Inferior parietal cortex (tissue), 1 donor: Measurements from ENCODE around the gene PXN.
"Not testable (repeated sequence)": the region's sequence is repeated elsewhere in the genome, so short reads cannot be mapped to it uniquely, and the experiment has no call there.

Experiments
- DNase-seq: peaks from one replicate; pipeline ENCODE4 v3.0.0-alpha.2; 2016; ENCODE audit errors: extremely low spot score

The PXN gene

DNA sequence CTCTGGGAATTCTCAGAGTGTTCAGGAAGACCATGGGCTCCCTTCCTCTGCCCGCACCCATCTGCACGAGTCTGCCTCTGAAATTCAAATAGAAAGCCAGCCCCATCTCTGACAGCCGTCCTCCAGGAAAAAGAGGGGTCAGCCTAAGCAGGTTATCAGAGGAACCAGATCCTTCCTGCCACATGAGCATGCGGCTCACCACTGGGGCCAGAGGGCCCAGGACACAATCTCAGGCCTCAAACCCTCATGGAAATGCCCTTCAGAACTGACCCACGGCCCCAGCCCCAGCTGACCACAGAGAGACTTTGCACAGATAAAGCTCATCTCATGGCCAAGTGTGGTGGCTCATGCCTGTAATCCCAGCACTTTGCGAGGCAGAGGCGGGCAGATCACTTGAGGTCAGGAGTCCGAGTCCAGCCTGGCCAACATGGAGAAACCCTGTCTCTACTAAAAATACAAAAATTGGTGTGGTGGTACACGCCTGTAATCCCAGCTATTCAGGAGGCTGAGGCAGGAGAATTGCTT is 23.2 kb downstream of the PXN start:
- no peak for DNase-seq

DNA sequence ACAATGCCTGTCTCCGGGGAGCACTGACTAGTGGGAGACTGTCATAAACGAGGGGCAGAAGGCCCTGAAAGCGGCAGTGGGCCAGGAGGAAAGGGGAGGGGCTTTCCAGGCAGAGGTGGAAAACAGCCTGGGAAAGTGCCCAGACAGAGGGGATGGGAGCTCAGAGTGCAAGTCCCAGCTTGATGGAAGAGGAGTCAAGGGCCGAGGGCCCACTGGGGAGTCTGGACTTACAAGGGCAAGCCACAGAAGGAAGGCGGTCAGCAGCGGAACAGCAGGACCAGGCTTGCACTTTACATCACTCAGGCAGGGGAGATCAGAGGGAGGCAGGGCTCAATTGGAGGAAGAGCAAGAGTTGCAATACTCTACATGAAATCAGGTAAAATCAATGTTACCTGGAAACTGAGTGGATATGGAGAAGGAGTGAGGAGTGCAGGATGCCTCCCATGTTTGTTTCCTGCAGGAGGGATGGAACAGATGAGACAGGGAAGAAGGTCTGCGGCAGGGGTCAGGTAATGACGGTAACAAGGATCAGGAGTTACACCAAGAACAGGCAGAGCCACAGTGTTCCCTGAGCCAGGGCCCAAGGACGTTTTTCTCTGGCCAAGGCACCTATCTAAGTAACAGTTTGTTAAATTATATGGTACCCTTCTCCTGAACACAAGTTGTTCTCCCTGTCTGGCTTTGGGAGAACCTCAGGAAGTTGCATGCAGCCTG is 23.8 kb downstream of the PXN start:
- no peak for DNase-seq

DNA sequence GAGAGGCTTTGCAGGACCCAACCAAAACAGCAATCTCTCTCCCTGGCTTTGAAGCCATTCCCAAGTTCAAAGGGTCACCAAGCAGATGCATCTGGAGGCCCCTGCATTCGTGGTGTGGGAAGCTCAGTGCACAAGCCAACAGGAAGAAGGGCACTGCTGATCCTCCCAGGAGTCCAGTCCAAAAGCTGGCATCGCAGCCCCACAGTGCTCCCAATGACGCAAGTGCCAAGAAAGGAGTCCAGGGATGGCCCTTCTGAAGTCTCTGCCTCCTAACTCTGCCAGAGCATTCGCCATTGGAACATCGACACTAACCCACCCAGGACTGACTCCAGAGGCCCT is 25.1 kb downstream of the PXN start:
- DNase-seq: no peak

DNA sequence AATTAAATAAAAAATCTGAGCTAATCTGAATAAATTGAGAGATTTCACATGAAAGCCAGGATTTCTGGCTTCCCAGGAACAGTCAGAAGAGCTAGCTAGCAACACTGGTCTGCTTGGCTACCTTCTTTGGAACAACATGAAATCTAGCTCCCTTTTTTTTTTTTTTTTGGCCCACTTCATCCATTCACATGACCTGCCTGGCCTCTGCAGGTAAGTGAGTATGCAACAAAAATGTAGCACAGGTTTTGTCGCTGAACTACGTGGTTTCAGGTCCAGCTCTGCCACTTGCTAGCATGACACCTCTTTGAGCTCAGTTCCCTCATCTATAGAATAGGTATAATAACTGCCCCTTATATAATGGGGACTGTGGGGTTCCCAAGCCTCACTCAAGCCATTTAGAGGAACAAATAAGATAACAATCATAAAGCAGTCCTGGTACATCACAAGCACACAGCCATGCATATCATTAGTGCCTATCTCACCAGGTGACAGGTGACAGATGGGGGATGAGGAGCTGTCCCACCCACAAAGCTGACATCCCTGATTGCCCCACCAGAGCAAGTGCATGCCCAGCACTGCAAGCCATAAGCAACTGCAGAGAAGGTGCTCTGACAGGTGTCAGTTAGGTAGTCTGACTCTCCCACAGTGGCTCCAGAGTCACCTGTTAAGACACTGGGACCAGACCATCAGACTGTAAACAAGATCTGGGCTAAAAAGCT is 25.6 kb downstream of the PXN start:
- no peak for DNase-seq

DNA sequence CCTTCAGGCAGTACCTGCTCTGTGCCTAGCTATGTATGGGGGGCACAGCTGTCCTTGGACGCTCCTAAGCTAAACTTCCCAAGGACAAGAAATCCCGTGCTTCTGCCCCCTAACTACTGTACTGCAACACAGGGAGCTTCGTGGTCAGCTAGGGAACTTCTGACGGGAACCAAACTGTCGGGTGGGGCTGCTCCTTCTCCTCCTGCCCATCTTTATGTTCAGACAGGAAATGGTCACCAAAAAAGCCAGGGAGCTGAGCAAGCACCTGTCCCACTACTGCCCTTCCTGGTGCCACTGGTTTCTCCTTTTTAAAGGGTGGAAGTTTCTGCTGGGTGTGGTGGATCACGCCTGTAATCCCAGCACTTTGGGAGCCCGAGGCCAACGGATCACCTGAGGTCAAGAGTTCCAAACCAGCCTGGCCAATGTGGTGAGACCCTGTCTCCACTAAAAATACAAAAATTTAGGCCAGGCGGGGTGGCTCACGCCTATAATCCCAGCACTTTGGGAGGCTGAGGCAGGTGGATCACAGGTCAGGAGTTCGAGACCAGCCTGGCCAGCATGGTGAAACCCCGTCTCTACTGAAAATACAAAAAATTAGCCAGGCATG is 26.6 kb downstream of the PXN start:
- no peak for DNase-seq

DNA sequence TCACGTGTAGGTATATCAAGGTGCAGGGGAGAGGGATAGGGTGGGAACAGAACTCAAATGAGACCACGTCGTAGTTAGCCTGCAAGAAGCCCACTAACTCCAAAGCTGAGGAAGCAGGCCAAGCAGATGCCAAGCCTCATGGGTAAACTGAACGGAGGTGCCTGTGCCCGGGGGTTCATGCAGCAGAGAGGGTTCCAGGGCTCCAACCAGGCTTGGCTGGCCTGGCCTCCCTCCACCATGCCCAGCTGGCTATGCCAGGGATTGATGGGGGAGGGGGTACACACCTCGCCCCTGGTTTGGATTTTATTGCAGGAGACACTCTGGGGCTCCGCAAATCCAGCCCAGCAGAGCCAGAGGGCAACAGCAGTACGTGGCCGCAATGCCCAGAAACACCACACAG is 27.3 kb downstream of the PXN start:
- DNase-seq: no peak

DNA sequence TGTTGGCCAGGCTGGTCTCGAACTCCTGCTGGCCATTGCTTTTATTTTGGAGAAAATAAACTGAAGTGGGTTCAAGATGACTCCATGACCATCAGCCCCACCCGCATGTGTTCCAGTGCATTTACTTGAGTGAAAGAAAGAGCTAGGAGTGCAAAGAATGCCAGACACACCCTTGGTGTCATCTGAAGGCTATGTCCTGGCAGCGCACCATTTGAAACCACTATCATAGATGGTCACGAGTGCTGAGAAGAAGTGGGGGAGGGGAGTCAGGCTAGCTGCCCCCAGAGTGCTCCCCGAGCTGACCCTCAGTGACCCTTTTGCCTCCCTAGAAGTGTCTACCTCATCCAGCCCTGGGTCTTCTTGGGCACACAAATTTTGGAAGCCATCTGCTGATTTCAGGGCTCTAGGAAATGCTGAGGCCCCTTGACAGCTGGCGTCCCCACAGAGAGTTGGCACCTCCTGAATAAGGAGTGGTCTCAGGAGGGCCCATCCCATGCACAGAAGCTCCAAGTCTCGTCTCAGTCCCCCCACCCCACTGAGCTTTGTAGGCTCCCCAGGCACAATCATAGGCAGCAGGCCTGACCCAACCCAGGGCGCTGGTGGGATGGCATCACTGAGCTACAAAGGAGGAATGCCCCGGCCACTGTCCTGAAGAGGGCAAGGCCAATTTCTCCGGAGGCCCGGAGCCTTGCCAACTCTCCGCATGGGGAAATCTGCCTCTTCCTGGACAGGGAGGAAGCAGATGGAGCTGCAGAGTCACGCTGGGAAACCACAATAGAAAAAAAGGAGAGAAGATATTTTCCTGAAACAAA is 28.0 kb downstream of the PXN start:
- no peak for DNase-seq

DNA sequence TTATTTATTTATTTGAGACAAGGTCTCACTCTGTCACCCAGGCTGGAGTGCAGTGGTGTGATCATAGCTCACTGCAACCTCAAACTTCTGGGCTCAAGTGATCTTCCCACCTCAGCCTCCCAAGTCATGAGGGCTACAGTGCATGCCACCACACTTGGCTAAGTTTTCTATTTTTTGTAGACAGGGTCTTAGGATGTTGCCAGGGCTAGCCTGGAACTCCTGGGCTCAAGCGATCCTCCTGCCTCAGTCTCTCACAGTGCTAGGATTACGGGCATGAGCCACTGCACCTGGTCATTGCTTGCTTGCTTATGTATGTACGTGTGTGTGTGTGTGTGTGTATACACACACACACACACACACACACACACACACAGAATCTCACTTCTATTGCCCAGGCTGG is 28.7 kb downstream of the PXN start:
- DNase-seq: not testable (repeated sequence)

DNA sequence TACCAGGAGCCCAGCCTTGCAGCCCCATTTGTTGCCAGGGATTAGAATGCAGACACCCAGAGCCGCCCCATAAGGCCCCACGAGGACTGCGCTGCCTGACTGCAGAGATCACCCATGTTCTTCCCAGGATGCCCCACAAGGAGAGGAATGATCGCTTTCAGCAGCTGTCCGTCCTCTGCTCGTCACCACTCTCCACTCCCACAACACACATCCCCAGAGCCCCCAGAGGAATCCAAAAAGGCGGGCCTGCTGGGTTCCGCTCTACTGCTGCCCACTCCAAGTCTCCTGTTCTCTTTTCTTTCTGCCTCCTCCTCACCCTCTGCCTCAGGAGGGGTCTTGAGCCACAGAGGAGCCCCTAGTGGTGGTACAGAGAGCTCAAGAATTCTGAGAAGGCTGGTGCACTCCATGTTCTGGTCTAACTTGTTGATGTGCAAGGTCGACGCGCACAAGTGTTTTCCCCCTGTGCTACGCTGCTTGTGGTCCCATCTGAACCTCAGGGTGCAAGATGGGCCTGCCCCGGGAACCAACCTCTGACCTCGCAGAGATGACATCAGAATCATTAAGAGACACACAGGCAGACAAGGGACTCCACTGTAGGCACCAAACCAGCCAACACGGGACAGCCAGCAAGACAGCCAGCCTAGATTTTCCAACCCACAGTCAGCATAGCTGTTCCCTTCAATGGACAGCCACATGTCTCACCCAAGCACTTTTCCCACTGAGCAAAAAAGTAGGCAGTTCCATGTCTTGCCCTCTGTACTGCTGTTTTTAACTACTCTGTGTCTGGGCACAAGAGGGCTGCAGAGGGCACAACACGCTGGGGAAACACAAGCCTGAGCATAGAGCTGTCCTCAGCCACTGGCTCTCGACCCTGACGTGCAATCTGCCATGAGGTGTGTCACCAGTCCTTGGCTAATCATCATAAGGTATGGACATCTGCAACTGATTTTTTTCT is 29.9 kb downstream of the PXN start:
- no peak for DNase-seq

DNA sequence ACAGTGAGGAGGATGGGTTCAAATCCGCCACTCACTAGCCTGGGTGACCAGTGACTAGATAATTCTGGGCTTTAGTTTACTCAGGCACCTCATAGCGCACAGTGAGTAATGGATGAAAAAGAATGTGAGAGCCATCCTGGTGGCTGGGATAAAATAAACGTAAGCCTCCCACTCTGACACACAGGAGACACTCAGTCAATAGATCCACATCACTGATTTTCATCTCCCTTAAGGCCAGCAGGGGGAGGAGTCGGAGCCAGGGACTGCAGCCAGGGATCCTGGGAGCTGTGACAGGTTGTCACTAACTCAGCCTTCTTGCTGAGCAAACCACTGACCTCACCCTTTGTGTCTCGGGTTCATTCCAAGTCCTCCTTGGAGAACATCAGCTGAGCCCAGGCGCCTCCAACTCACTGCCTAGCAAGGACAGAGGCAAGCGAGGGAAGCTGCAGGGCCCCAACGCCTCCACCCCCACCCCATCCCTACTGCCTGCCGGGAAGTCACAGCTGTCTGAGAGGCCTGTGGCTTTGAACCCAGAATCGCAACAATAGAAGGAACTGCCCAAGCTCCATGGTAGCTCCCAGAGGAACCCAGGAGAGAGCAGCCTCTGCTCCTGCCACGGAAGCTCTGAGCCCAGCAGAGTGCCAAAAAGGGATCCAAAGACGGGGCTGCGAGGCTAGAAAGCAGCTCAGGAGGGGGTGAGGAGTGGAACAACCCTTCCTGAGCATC is 30.7 kb downstream of the PXN start:
- DNase-seq: peak; percentile 68

DNA sequence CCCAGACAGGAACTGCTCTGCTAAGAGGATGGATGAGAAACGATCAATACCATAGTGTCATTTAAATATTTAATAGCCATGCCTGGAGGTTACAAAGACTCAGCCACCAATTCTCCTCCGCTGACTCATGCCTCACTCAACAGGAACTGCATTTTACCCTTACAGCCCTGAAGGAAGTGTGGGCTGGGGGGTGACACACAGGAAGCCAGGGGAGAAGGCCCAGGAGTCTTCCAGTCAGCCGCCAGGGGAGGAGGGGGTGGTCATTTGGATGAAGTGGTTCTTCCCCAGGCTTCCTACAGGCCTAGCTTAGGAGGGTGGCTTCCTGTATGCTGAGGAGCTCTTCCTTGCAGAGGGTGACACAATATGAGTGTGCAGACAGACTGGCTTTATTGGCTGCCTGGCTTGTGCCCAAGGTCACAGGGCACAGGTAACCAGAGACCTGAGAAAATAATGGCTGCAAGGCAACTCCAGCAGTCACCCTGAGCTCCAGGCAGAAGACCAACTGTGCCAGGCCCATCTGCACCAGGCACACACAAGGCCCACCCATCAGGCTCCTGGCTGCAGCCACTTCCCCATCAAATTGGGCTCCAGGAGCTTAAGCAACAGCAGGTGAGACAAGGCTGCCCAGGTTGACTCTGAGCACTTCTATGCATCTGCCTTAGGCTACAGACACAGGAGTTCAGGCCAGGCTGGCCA is 34.1 kb downstream of the PXN start:
- DNase-seq: no peak

DNA sequence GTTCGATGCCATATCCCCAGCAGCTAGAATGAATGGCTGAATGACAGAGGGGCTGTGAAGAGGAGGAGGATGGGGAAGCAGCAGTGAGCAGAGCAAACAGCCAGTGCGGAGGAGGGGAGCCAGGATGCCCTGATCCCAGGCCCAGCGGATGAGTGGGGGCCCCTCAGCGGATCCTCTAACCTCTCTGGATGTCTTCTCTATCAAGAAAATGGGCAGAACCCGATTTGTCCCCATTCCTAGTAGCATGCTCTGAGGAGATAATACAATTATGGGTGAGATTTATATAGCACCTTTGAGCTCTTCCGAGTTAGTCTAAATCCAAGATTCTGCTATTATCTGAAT is 34.6 kb downstream of the PXN start:
- DNase-seq: no peak

DNA sequence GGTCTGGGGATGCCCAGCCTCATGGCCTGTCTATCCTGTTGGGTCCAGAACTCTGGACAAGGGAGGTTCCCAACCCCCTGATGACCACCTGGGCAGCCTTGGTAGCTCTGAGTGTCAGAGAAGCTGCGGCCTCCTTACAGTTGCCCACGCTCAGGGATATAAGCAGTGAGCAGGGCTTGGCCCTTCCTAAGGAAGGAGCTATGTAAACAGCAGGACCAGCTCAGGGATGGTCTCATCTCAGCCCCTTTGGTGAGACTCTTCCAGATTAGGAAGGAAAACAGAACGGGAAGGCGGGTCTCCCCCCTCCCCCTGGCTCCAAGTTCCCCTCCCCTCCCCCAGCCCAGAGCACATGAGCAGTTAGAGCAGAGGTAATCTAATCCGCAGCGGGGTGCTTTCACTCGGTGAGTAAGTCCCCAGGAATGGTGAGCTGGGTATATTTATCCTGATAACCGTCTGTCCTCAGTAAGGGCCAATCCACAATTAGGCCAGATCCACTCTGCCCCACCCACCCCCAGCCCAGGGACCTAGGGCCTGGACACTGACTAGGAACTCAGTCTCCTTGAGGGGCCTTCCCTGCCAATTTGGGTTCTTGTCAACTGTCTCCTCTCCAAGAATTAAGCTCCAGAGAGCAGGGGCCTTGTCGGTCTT is 35.1 kb downstream of the PXN start:
- no peak for DNase-seq

DNA sequence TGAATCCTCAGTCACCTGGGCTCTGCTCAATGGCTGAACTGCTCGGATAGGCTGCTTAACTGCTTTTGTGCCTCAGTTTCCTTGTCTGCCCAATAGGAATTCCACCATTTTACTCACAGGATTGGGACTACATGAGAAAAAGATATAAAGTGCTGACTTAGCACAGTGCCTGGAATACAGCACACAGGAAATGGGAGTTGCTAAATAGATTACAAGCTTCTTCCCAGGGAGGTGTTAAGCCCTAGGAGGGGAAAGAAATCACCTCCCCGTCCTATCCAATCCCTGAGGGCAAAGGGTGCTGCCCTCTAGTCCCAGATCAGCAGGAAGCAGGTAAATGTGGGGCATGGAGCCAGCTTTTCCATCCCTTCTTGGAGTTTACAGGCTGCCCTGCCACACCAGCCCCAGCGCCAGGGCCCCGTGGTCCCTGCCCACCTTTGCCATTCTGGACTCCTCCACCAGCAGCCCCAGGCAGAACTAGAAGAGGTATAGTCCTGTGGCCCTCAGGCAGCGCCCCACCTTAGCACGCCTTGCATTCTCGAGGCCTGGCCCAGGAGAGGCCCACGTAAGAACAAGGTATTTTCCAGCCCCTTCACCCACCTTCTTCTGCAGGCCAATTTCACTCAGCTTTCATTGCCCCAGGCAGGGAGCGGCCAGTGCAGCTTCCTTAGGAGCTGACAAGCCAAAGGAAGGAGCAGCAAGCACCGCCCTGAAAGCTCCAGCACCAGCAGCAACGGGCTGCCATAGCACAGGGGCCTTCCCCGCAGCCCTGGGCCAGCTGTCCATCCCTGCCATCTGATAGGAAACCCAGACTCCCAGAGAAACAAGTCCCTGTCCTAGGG is 35.8 kb downstream of the PXN start:
- no peak for DNase-seq

DNA sequence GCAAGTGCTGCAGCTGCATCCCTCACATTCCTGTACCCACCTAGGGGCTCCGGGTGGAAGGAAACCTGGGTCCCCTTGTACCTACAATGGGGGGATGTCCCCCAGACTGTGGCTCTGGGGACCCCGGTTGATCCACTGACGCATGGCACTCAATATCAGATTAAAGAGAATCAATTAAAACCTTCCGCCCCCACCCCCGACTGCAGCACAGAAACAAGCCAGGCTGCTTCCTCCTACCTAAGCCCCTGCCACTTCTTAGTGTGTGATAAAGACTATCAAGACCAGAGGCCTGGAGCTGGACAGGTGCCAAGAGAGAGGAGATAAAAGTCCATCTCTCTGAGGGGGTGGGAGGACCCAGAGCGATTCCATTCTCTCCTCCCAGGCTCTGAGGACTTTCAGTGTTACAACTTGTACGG is 36.5 kb downstream of the PXN start:
- DNase-seq: peak; percentile 37

DNA sequence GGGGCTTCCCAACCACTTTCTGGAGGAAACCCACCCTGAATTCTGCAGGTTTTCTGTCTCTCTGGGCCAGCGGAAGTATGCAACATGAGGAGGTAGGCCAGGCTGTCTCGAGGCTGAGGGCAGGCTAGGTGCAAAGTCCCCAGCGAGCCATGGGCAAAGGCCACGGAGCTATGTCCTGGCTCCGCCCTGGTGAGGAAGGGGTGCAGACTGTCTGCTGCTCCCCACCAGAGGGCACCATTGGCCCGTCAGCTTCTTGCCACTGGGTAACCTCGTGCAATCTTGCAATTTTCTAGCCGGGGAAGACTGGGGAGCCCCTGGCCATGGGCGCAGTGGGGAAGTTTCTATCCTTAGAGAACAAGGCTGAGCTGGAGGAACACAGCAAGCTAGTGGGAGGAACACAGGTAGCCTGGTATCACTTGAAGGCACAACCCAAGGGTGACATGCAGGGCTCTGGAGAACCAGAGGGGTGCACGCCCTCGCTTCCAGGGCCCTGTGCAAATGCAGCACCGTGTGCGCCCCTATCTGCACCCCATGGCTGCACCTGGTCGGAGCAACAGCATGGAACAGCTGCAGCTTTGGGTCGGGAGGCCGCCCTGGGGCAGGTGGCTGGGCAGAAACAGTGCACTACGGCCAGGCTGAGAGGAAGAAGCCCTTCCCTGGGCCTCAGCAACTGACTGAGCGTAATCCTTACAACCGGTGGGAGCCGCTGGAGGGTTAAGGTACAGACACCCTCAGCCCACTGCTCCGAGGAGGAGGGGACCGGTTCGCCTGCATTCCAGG is 37.0 kb downstream of the PXN start:
- DNase-seq: peak; percentile 86

DNA sequence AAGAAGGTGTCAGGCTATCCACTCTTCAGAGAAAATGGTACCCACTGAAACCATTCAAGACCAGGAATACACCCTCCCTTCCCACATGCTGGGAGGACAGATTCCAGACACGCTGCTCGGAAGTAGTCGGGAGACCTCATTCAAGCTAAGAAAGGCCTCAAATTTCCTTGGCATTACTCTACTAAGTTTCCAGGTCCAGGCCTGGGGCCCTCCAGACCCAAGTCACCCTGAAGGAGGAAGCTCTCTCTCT is 37.6 kb downstream of the PXN start:
- no peak for DNase-seq
